Ishikawa (cell line): ENCODE data around the gene TBC1D17.

Experiments used
- CEBPB ChIP-seq: IDR thresholded peaks from 2 replicates; pipeline ENCODE4 v1.6.1; 2012
- CREB1 ChIP-seq: IDR thresholded peaks from 2 replicates; pipeline ENCODE4 v1.6.1; 2012; ENCODE audit warnings: low read depth
- EGR1 ChIP-seq: IDR thresholded peaks from 2 replicates; pipeline ENCODE4 v1.6.1; 2012
- EP300 ChIP-seq: IDR thresholded peaks from 2 replicates; pipeline ENCODE4 v1.6.1; 2012; ENCODE audit warnings: borderline replicate concordance
- FOXM1 ChIP-seq: IDR thresholded peaks from 2 replicates; pipeline ENCODE4 v1.6.1; 2012; ENCODE audit warnings: low read depth, borderline replicate concordance
- NFIC ChIP-seq: IDR thresholded peaks from 2 replicates; pipeline ENCODE4 v1.6.1; 2012
- RAD21 ChIP-seq: IDR thresholded peaks from 2 replicates; pipeline ENCODE4 v1.6.1; 2012; ENCODE audit warnings: low read depth
- TAF1 ChIP-seq: IDR thresholded peaks from 2 replicates; pipeline ENCODE4 v1.6.1; 2012; ENCODE audit warnings: low read depth, mild to moderate bottlenecking
- TCF12 ChIP-seq: IDR thresholded peaks from 2 replicates; pipeline ENCODE4 v1.6.1; 2012; ENCODE audit warnings: low read depth
- TEAD4 ChIP-seq: IDR thresholded peaks from 2 replicates; pipeline ENCODE4 v1.6.1; 2012
- YY1 ChIP-seq: IDR thresholded peaks from 2 replicates; pipeline ENCODE4 v1.6.1; 2012; ENCODE audit warnings: low read depth
- ZBTB7A ChIP-seq: IDR thresholded peaks from 2 replicates; pipeline ENCODE4 v1.6.1; 2012; ENCODE audit warnings: low read depth
- TF ChIP-seq, protein P1 (sequence below): IDR thresholded peaks from 2 replicates; pipeline ENCODE4 v1.6.1; 2012
- TF ChIP-seq, protein P2 (sequence below): IDR thresholded peaks from 2 replicates; pipeline ENCODE4 v1.6.1; 2012; ENCODE audit warnings: low read depth, mild to moderate bottlenecking
- TF ChIP-seq, protein P3 (sequence below): IDR thresholded peaks from 2 replicates; pipeline ENCODE4 v1.6.1; 2012

TBC1D17 gene

DNA sequence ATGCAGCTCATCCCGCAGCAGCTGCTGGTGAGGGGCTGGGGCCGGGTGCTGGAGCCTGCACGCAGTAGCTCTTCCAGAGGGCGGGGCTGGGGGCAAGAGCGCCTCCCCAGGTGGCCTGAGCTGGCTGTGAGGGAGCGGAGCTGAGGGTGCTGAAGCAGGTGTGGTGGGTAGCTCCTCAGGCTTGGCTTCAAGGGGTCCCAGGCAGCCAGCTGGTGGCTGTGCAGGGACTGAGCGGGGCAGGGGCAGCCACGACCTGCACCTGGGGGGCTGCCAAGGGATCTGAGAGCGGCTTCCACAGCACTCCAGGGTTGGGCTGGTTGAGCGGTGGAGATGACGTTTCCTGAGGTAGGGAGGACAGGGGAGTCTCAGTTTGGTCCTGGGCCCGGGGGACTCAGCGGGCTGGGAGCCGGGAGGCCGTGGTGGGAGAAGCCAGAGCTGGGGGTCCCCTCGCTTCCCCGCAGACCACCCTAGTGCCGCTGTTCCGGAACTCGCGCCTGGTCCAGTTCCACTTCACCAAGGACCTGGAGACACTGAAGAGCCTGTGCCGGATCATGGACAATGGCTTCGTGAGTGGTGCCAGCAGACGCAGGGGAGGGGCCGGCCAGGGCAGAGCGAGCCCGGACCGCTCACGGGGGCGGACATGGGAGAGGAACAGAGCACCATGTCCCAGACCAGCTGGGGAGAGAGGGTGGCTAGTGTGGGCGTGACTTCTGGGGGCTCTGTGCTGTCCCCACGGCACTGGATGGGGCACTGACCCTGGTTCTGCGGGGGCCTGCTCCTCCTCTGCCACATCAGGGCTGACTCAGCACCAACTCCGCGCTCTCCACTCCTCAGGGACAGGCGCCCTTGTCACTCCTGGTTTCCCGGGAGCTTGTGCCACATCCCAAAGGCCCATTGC lies 19.2 kb upstream of the TBC1D17 start:
- TF ChIP-seq, protein P1, sequence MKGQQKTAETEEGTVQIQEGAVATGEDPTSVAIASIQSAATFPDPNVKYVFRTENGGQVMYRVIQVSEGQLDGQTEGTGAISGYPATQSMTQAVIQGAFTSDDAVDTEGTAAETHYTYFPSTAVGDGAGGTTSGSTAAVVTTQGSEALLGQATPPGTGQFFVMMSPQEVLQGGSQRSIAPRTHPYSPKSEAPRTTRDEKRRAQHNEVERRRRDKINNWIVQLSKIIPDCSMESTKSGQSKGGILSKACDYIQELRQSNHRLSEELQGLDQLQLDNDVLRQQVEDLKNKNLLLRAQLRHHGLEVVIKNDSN, result no peak
- TF ChIP-seq CREB1, result no peak
- no peak for TF ChIP-seq RAD21
- no peak for TF ChIP-seq FOXM1
- TF ChIP-seq, protein P2, sequence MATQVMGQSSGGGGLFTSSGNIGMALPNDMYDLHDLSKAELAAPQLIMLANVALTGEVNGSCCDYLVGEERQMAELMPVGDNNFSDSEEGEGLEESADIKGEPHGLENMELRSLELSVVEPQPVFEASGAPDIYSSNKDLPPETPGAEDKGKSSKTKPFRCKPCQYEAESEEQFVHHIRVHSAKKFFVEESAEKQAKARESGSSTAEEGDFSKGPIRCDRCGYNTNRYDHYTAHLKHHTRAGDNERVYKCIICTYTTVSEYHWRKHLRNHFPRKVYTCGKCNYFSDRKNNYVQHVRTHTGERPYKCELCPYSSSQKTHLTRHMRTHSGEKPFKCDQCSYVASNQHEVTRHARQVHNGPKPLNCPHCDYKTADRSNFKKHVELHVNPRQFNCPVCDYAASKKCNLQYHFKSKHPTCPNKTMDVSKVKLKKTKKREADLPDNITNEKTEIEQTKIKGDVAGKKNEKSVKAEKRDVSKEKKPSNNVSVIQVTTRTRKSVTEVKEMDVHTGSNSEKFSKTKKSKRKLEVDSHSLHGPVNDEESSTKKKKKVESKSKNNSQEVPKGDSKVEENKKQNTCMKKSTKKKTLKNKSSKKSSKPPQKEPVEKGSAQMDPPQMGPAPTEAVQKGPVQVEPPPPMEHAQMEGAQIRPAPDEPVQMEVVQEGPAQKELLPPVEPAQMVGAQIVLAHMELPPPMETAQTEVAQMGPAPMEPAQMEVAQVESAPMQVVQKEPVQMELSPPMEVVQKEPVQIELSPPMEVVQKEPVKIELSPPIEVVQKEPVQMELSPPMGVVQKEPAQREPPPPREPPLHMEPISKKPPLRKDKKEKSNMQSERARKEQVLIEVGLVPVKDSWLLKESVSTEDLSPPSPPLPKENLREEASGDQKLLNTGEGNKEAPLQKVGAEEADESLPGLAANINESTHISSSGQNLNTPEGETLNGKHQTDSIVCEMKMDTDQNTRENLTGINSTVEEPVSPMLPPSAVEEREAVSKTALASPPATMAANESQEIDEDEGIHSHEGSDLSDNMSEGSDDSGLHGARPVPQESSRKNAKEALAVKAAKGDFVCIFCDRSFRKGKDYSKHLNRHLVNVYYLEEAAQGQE, result no peak
- TF ChIP-seq ZBTB7A, result no peak

DNA sequence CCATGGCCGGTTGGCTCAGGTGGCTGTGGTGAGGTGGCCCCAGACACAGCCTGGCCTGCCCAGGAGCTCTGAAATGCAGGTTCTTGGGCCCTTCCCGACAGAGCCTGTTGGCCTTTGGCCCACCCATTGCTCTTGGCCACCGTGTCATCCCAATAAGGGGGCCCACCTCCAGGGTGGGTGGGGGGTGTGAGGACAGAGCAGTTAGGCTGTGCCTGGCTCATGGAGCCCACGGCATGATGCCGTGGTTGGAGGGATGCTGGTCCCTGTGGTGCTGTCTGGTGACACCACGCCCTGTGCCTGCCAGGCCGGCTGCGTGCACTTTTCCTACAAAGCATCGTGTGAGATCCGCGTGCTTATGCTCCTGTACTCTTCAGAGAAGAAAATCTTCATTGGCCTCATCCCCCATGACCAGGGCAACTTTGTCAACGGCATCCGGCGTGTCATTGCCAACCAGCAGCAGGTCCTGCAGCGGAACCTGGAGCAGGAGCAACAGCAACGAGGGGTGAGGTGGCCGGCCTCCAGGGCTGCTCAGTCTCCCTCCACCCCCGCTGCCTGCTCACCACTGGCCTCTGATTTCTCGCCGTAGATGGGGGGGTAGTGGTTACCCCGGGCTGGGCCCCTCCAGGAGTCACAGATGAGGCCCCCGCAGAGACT lies 17.7 kb upstream of the TBC1D17 start:
- TF ChIP-seq, protein P1, result no peak
- TF ChIP-seq EGR1 (no peak), TAF1 (no peak), EP300 (no peak), TEAD4 (no peak), ZBTB7A (no peak), YY1 (no peak), CEBPB (no peak)

DNA sequence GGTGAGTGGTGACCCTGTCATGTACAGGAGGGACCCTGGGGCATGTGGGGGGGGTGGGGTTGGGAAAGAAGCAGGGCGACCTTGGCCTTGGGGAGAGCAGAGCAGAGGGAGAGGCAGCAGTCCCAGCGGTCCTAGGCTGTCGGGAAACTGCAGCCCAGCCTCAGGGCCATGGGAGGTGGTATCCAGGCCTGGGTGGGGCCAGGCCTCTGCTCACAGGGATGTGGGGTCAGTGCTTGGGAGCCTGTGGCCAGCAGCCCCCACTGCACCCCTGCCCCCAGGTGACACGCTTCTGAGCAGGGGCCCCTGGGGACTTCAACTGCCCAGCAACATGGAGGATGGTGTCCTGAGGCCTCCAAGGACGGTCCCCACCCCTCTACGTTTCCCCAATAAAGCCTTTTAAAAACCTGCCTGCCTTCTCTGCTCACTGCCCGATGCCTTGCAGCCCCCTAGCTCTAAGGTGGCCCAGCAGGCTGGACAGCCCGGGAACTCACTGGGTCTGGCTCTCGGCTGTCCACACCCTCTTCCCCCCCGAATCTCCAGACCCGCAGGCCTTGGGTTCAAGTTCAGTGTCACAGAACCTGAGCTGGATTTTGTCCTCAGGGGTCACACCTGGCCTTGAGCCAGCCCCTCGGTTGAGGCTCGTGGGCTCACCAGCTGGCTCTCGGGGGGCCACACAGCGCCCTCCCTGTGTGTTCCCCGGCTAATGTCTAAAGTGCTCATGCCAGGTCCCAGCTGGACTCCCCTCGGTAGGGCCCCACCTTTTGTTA lies 17.0 kb upstream of the TBC1D17 start:
- TF ChIP-seq ZBTB7A (peak; percentile 45; the same call in 1 of the 2 replicates), EP300 (no peak)

DNA sequence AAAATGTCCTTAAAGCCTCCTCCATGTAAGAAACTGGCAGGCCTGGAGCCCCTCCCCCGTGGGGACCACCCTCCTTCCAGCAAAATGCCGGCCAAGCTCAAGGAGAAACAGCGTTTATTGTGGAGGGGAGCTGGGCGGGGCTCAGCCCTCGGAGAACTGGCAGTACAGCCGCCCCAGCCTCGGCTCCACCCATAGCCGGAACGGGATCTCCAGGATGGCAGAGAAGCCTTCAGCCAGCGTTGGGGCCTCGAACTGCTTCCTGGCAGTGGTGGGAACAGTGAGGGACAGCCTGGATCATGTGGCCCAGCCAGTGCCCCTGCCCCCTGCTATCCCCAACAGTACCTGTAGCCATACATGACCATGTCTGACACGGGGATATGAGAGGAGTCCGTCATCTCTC lies 16.4 kb upstream of the TBC1D17 start:
- TF ChIP-seq, protein P1, result 0 out of 2 replicates have a peak, but pooled peaks have one; percentile 21
- TF ChIP-seq, protein P3, sequence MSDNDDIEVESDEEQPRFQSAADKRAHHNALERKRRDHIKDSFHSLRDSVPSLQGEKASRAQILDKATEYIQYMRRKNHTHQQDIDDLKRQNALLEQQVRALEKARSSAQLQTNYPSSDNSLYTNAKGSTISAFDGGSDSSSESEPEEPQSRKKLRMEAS, result peak; percentile 23; the same call in 1 of the 2 replicates
- TF ChIP-seq TEAD4, result no peak
- TF ChIP-seq CEBPB, result no peak

DNA sequence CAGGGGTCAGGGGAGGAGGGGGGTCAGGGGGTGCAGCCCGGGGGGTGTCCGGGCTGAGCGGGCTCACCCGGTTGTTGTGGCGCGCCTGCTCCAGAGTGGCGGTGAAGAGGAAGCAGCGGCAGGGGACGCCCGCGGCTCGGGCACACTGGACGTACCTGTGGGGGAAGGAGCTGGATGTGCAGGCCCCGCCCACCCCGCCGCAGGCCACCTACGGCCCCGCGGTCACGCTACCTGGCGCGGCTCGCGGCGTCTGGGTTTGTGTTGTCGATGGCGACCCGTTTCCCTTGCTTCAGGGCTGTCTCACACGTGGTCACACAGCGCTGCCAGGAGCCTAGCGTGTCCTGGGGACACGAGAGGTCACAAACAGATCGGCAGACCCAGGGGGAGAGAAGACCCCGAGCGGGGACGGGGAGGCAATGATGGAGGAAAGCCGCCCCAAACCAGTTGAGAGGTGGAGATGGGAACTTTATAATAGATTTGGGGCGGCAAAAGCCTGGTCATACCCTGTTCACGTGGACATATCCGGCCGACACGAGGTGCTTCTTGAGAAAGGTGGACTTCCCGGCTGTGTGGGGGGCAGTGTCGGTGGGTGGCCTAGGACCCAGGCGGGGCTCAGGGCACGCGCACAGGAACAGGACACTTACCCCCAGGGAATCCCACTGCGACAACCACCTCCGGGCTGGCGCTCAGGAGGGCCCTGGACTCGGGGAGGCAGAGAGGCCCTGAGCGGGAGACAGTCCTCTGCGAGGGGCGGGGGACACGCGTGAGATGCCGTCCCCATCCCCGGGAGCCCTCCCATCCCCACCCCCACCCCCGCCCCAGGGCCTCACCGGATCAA lies 15.7 kb upstream of the TBC1D17 start:
- TF ChIP-seq ZBTB7A (no peak), NFIC (no peak), EGR1 (no peak), EP300 (no peak), TEAD4 (no peak), RAD21 (no peak), CREB1 (no peak), FOXM1 (no peak), TAF1 (no peak), TCF12 (no peak), YY1 (no peak), CEBPB (no peak)
- TF ChIP-seq, protein P3, result no peak; the same call in 1 of the 2 replicates
- TF ChIP-seq, protein P1, result no peak
- TF ChIP-seq, protein P2, result no peak
